Kidney tubule cell (primary cell): ENCODE data around the gene ELFN2.
A peak's percentile ranks its signal among the peaks of the same experiment; 100 is the strongest.

ENCODE experiments used
- DNase-seq: peaks from one replicate; pipeline ENCODE4 v3.0.0-alpha.2; 2018; ENCODE audit warnings: low spot score

The ELFN2 gene

GRCh38 chr22:37357446-37358075 is 69.7 kb downstream of the ELFN2 start:
- DNase-seq: no peak

GRCh38 chr22:37356922-37357321 is 70.4 kb downstream of the ELFN2 start:
- DNase-seq: no peak

GRCh38 chr22:37355174-37355573 is 72.1 kb downstream of the ELFN2 start:
- no peak for DNase-seq

- no peak for DNase-seq
Observed at GRCh38 chr22:37354670-37355069, 72.6 kb downstream of the ELFN2 start.

- no peak for DNase-seq
Observed at GRCh38 chr22:37354261-37354660, 73.0 kb downstream of the ELFN2 start.

GRCh38 chr22:37353839-37354238 is 73.4 kb downstream of the ELFN2 start:
- peak; percentile 99 for DNase-seq

- DNase-seq: peak; percentile 6
Observed at GRCh38 chr22:37352481-37352880, 74.8 kb downstream of the ELFN2 start.

GRCh38 chr22:37351232-37351631 is 76.0 kb downstream of the ELFN2 start:
- peak; percentile 33 for DNase-seq

GRCh38 chr22:37349043-37349814 is 78.0 kb downstream of the ELFN2 start:
- no peak for DNase-seq

GRCh38 chr22:37346505-37346895 is 80.8 kb downstream of the ELFN2 start:
- no peak for DNase-seq

GRCh38 chr22:37345863-37346504 is 81.3 kb downstream of the ELFN2 start:
- peak; percentile 39 for DNase-seq

- DNase-seq: no peak
Observed at GRCh38 chr22:37344735-37345449, 82.4 kb downstream of the ELFN2 start.

GRCh38 chr22:37343863-37344734 is 83.2 kb downstream of the ELFN2 start:
- DNase-seq: no peak

GRCh38 chr22:37343348-37343747 is 83.9 kb downstream of the ELFN2 start:
- no peak for DNase-seq

GRCh38 chr22:37342065-37342464 is 85.2 kb downstream of the ELFN2 start:
- no peak for DNase-seq

GRCh38 chr22:37340331-37341262 is 86.7 kb downstream of the ELFN2 start:
- no peak for DNase-seq

- no peak for DNase-seq
Observed at GRCh38 chr22:37338539-37339246, 88.6 kb downstream of the ELFN2 start.

- DNase-seq: peak; percentile 35
Observed at GRCh38 chr22:37337204-37337943, 89.9 kb downstream of the ELFN2 start.

- no peak for DNase-seq
Observed at GRCh38 chr22:37336579-37336978, 90.7 kb downstream of the ELFN2 start.
